Measurements from ENCODE around the gene SMCHD1. TPM values are rescaled to one million over a fixed set of nuclear protein-coding genes. Genes with fewer than 3 reads are reported as not detected.
"Not testable (repeated sequence)": the region's sequence is repeated elsewhere in the genome, so short reads cannot be mapped to it uniquely, and the experiment has no call there.

The SMCHD1 gene
- total RNA-seq, 1 experiment from 2014 or later, result 84.4 TPM

DNA sequence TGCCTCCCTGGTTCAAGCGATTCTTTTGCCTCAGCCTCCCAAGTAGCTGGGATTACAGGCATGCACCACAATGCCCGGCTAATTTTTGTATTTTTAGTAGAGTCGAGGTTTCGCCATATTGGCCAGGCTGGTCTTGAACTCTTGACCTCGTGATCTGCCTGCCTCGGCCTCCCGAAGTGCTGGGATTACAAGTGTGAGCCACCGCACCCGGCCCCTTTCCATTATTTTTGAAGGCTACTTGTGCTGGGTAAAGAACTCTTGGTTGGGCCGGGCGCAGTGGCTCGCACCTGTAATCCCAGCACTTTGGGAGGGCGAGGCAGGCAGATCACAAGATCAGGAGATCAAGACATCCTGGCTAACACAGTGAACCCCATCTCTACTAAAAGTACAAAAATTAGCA is 23.4 kb downstream of the SMCHD1 start:
- not testable (repeated sequence) for H3K9me3 ChIP-seq (replicated peaks); H3K27ac ChIP-seq; H3K4me1 ChIP-seq (replicated peaks); DNase-seq (ENCODE audit: low read depth in 1 of 2, low spot score in 2 of 2); H3K27me3 ChIP-seq (replicated peaks); H3K4me3 ChIP-seq
- peaks cover 59% of the 10 kb centered on the region for H3K36me3 ChIP-seq

DNA sequence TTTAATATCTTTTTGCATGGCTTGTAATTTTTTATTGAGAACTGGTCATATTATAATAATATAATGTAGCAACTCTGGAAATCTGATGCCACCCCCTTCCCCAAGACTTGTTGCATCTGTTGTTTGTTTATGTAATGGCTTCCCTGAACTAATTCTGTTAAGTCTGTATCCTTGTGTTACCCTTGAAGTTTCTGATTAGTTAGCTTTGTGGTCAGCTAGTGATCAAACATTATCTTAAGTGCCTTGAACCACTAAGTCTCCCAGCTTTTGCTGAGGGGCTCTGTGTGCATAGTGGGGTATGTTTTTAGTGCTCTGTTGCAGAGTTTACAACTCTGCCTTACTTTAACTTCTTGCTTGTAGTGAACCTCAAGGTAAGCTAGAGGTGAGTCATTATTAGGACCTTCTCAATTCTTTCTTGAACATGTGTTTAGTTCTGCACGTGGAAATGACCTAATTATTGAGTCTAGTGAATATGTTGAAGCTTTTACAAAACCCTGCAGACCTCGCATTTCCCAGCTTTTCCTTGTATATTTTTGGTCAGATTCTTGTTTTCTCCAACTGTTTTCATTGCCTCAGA is 24.8 kb downstream of the SMCHD1 start:
- Histone ChIP-seq H3K27ac (no peak overlapping the region), H3K4me1 (replicated peaks) (no peaks in the 10 kb centered on the region), H3K4me3 (no peak overlapping the region), H3K36me3 (peaks cover 59% of the 10 kb centered on the region), H3K27me3 (replicated peaks) (no peaks in the 10 kb centered on the region), H3K9me3 (replicated peaks) (peaks cover under 1% of the 10 kb centered on the region)
- DNase-seq (ENCODE audit: low read depth in 1 of 2, low spot score in 2 of 2), result no peak

DNA sequence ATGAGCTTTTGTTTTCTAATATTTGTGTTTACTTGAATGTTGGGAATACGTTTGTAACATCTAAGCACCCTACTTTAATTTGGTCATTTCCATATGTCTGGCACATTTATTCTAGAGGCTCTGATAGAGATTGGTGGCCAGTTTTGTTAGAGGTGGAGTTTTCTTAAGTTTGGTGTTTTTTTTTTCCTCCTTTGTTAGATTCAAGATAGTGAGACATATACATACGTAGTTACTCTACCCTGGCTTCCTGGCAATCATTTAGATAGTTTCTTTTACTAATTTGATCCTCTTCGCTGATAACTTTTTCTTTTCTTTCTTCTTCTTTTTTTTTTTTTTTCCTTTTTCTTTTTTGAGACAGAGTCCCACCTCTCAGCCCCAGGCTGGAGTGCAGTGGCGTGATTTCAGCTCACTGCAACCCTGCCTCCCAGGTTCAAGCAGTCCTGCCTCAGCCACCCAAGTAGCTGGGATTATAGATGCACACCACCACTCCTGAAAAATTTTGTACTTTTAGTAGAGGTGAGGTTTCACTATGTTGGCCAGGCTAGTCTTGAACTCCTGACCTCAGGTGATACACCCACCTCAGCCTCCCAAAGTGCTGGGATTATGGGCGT is 26.6 kb downstream of the SMCHD1 start:
- Histone ChIP-seq H3K27ac (no peak overlapping the region), H3K27me3 (replicated peaks) (no peaks in the 10 kb centered on the region), H3K4me3 (no peak overlapping the region), H3K4me1 (replicated peaks) (no peaks in the 10 kb centered on the region), H3K36me3 (peaks cover 60% of the 10 kb centered on the region), H3K9me3 (replicated peaks) (peaks cover 13% of the 10 kb centered on the region)
- DNase-seq (ENCODE audit: low read depth in 1 of 2, low spot score in 2 of 2), result no peak

DNA sequence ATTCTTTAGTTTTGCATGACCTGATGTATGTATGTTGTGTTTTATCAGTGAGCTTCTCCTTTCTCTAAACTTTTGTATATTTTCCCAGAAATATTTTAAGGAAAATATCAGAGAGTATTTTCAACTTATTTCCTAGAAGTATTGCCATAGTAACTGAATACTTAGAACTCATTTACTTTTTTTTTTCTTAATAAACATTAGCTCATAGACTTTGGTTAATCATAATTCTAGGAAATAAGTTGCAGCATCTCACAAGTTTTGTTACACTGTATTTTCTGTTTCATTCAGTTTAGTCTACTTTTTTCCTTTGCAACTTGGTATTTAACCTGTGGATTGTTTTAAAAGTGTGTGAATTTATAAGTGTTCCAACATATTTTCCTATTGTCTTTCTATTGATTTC is 27.5 kb downstream of the SMCHD1 start:
- no peak for DNase-seq (ENCODE audit: low read depth in 1 of 2, low spot score in 2 of 2)
- no peaks in the 10 kb centered on the region for H3K4me1 ChIP-seq (replicated peaks)
- H3K27me3 ChIP-seq (replicated peaks), result no peaks in the 10 kb centered on the region
- H3K9me3 ChIP-seq (replicated peaks), result peaks cover 13% of the 10 kb centered on the region
- H3K4me3 ChIP-seq, result no peak overlapping the region
- H3K27ac ChIP-seq, result no peak overlapping the region
- H3K36me3 ChIP-seq, result peaks cover 57% of the 10 kb centered on the region

DNA sequence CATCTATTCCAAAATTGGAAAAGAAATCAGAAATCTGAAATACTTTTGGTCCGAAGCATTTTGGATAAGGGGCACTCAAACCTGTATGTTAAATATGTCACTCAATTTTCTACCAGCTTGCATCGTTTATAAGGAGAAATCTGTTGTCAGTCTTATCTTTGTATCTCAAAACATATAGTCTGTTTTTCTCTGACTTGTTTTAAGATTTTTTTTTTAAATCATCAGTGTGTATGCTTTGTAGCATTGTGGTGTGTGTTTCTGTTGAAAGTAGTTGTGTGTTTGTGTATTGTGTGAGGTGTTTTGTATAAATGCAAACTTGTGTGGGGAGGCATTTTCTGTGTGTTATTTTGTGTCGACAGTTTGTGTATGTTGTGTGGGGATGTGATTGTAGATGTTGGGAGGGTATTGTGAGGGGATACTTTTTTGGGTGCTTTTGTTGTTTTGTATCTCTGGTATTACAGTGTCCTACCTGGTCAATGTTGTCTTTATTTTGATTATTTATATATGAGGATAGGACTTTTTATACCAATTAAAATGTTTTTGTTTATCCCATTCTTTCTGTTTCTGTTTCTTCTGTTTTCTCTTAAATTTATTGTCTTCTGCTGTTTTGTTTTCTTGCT is 30.9 kb downstream of the SMCHD1 start:
- Histone ChIP-seq H3K36me3 (peaks cover 66% of the 10 kb centered on the region), H3K4me3 (no peak overlapping the region), H3K27ac (no peak overlapping the region), H3K27me3 (replicated peaks) (no peaks in the 10 kb centered on the region), H3K9me3 (replicated peaks) (peaks cover 13% of the 10 kb centered on the region), H3K4me1 (replicated peaks) (no peaks in the 10 kb centered on the region)
- no peak for DNase-seq (ENCODE audit: low read depth in 1 of 2, low spot score in 2 of 2)

DNA sequence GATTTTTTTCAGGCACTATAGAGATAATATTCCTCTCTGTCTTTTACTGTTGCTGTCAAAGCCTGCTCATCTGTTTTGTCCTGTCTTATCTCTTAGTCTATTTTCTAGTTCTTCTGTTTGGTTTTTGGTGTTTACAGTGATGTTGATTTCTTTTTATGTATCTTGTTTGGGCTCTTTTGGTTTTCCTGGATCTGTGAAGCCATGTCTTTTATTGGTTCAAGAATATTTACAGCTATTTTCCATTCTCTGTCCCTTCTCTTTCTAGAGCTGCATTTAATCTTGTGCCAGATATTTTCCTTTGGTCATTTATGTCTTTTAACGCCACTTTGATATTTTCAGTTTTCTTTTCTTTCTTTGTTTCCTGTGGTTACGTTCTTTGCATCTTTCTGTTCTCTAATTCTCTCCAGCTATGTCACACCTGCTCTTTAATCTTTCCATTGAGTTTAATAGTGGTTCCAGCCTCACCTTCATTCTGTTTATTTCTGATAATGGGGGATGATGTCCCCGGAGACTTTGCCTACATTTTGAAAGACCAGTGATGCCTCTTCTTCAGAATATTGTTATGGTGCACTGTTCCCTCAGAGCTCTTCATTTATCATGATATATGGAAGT is 32.0 kb downstream of the SMCHD1 start:
- no peaks in the 10 kb centered on the region; the same call in 1 of the 2 replicates for H3K4me1 ChIP-seq (replicated peaks)
- H3K4me3 ChIP-seq, result no peak overlapping the region
- no peak for DNase-seq (ENCODE audit: low read depth in 1 of 2, low spot score in 2 of 2)
- peaks cover 76% of the 10 kb centered on the region for H3K36me3 ChIP-seq
- no peaks in the 10 kb centered on the region for H3K27me3 ChIP-seq (replicated peaks)
- no peak overlapping the region for H3K27ac ChIP-seq
- peaks cover 13% of the 10 kb centered on the region for H3K9me3 ChIP-seq (replicated peaks)

DNA sequence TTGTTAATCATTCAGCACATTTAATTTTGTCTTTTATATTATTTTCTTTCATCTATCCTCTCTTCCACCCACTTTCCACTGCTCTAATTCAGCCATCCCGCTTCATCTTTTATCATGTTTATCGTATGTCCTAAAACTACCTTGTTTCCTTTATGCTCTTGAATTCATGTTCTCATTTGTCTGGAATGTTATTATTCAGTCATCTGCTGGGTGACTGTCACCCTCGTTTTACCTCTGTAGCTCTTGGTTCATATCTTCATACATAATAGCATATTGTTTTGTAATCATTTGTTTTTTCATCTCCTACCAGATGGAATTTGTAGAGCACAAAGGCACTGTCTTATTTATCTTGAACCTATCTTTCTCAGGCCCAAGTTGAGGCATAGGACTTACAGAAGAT is 37.0 kb downstream of the SMCHD1 start:
- Histone ChIP-seq H3K9me3 (replicated peaks) (no peaks in the 10 kb centered on the region), H3K4me1 (replicated peaks) (no peaks in the 10 kb centered on the region; the same call in 1 of the 2 replicates), H3K27ac (no peak overlapping the region), H3K27me3 (replicated peaks) (no peaks in the 10 kb centered on the region), H3K4me3 (no peak overlapping the region), H3K36me3 (peaks cover 73% of the 10 kb centered on the region)
- DNase-seq (ENCODE audit: low read depth in 1 of 2, low spot score in 2 of 2), result no peak

DNA sequence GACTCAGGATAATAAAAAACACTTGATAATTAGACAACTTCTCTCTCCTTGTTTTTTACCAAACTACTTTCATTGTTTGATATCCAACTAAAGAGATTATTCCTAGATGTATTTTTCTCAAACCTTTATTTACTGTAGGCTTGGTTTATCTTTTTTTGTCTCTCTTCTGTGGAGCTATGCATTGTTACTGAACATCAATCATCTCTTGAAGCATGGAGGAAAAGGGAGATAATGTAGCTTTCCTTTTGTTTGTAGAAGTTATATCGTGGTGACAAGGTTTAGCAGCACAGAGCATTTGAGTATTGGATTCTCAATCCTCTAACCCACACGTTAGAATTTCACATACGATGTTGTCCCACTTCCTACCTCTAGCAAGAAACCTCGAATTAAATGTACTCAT is 41.7 kb downstream of the SMCHD1 start:
- H3K27ac ChIP-seq, result no peak overlapping the region
- peaks cover 83% of the 10 kb centered on the region for H3K36me3 ChIP-seq
- no peaks in the 10 kb centered on the region; the same call in 1 of the 2 replicates for H3K4me1 ChIP-seq (replicated peaks)
- no peak overlapping the region for H3K4me3 ChIP-seq
- no peak for DNase-seq (ENCODE audit: low read depth in 1 of 2, low spot score in 2 of 2)
- no peaks in the 10 kb centered on the region for H3K9me3 ChIP-seq (replicated peaks)
- no peaks in the 10 kb centered on the region for H3K27me3 ChIP-seq (replicated peaks)

DNA sequence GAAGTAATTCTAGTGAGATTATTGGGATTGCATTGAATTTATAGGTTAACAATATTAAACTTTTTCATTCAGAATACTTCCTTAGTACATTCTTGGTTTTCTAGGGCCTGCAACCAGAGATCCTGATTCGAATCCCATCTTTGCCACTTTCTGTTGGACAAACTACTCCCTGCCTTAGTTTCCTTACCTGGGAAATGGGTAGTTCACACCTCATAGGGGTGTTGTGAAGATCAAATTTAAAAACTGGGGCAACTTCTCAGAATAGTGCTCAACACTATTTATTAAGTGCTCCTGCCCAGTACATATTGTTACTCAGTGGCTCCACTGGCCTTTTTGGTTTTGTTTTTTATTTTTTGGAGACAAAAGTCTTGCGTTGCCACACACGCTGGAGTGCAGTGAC is 43.5 kb downstream of the SMCHD1 start:
- no peak for DNase-seq (ENCODE audit: low read depth in 1 of 2, low spot score in 2 of 2)
- H3K4me3 ChIP-seq, result no peak overlapping the region
- H3K4me1 ChIP-seq (replicated peaks), result no peaks in the 10 kb centered on the region
- peaks cover 84% of the 10 kb centered on the region for H3K36me3 ChIP-seq
- no peak overlapping the region for H3K27ac ChIP-seq
- H3K27me3 ChIP-seq (replicated peaks), result no peaks in the 10 kb centered on the region
- no peaks in the 10 kb centered on the region for H3K9me3 ChIP-seq (replicated peaks)

DNA sequence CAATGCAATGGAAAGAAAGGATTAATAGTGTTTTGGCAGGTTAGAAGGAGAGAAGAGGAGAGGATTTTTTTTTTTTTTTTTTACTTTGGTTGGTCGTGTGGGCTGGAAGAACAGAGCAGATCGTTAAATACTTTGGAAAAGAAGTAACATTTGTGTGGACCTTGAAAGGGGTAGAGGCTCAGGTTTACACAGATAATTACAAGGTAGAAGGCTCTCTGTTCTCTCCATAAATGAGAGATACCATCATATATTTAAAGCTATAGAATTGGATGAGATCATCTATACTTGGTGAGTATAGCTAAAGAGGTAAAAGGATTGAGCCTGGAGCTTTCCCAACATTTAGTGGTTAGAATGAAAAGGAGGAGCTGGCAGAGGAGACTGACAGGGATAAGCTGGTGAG is 49.0 kb downstream of the SMCHD1 start:
- Histone ChIP-seq H3K27ac (no peak overlapping the region), H3K4me3 (no peak overlapping the region), H3K36me3 (peaks cover 81% of the 10 kb centered on the region), H3K4me1 (replicated peaks) (no peaks in the 10 kb centered on the region), H3K27me3 (replicated peaks) (no peaks in the 10 kb centered on the region), H3K9me3 (replicated peaks) (no peaks in the 10 kb centered on the region)
- DNase-seq (ENCODE audit: low read depth in 1 of 2, low spot score in 2 of 2), result no peak

DNA sequence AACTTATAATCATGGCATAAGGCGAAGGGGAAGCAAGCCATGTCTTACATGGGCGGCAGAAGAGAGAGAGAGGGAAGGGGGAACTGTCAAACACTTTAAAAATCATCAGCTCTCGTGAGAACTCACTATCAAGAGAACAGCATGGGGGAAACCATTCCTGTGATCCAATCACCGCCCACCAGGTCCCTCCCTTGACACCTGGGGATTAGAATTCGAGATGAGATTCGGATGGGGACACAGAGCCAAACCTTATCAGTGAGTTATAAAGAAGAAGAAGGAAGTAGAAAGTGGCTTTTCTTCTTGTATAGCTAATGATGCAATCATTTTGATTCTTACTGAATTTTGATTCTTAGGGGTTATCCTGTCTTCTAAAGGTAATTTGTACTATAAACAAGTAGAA is 51.4 kb downstream of the SMCHD1 start:
- Histone ChIP-seq H3K4me1 (replicated peaks) (no peaks in the 10 kb centered on the region), H3K27ac (no peak overlapping the region), H3K27me3 (replicated peaks) (no peaks in the 10 kb centered on the region), H3K9me3 (replicated peaks) (no peaks in the 10 kb centered on the region), H3K36me3 (peaks cover 80% of the 10 kb centered on the region), H3K4me3 (no peak overlapping the region)
- no peak for DNase-seq (ENCODE audit: low read depth in 1 of 2, low spot score in 2 of 2)

DNA sequence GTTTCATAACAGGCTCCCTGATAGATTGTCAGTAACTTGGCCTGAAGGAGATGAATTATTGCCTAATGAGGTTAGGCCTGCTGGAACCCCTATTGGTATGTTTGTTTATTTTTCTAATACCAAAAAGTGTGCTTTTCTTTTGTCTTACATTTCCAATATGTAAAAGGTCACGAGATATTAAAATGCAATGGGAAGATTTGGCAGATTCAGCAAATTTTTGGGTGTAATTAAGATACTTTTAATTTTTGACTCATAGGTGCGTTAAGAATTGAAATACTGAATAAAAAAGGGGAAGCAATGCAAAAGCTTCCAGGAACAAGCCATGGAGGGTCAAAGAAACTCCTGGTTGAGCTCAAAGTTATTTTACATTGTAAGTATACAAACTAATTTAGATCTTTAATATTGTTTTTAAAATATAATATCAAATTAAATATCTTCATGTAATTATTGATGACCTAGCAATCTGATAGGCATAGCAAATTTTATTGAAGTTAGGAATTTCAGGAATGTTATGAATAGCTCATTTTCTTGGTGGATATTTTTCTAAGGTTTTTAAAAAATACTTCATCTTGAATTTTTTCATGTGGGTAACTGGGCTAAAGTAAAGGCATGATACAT is 52.1 kb downstream of the SMCHD1 start:
- H3K4me1 ChIP-seq (replicated peaks), result no peaks in the 10 kb centered on the region
- no peaks in the 10 kb centered on the region for H3K27me3 ChIP-seq (replicated peaks)
- DNase-seq (ENCODE audit: low read depth in 1 of 2, low spot score in 2 of 2), result no peak
- no peaks in the 10 kb centered on the region for H3K9me3 ChIP-seq (replicated peaks)
- no peak overlapping the region for H3K4me3 ChIP-seq
- H3K36me3 ChIP-seq, result peaks cover 79% of the 10 kb centered on the region
- H3K27ac ChIP-seq, result no peak overlapping the region

DNA sequence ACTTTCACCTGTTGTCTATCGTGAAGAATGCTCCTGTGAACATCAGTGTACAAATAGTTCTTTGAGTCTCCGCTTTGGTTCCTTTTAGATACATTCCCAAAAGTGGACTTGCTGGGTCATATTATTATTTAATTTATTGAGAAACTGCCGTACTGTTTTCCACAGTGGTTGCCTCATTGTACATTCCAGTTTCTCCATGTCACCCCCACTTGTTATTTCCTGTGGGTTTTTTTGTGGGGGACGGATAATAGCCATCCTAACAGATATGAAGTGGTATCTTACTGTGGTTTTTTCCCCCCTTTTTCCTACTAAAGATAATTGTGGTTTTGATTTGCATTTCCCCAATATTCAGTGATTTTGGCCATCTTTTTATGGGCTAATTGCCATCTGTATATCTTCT is 53.8 kb downstream of the SMCHD1 start:
- Histone ChIP-seq H3K4me1 (replicated peaks) (no peaks in the 10 kb centered on the region), H3K27ac (no peak overlapping the region), H3K4me3 (no peak overlapping the region), H3K27me3 (replicated peaks) (no peaks in the 10 kb centered on the region), H3K36me3 (peaks cover 70% of the 10 kb centered on the region), H3K9me3 (replicated peaks) (no peaks in the 10 kb centered on the region)
- no peak for DNase-seq (ENCODE audit: low read depth in 1 of 2, low spot score in 2 of 2)

DNA sequence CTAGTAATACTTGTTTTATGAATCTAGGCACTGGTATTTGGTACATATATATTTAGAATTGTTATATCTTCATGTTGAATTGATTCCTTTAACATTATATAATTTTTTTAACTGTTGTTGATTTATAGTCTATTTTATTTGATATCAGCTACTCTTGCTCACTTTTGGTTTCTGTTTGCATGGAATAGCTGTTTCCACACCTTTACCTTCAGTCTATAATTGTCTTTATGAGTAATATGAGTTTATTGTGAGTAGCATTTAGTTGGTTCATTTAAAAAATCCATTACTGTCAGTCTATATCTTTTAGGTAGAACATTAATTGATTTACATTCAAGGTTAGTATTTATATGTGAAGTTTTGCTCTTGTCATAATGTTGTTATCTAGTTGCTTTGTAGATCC is 58.6 kb downstream of the SMCHD1 start:
- DNase-seq (ENCODE audit: low read depth in 1 of 2, low spot score in 2 of 2), result no peak
- no peaks in the 10 kb centered on the region for H3K4me1 ChIP-seq (replicated peaks)
- no peaks in the 10 kb centered on the region for H3K27me3 ChIP-seq (replicated peaks)
- peaks cover 75% of the 10 kb centered on the region for H3K36me3 ChIP-seq
- H3K27ac ChIP-seq, result no peak overlapping the region
- H3K9me3 ChIP-seq (replicated peaks), result no peaks in the 10 kb centered on the region
- no peak overlapping the region for H3K4me3 ChIP-seq
